SU-DHL-6 (cell line): ENCODE data around the gene ZDHHC7.

Experiments
- H2AFZ ChIP-seq: fragments of 200-600 bp; sonication (generic); 2 replicates; pipeline ENCODE4 v1.6.1; 2014; ENCODE audit warnings: low read depth, mild to moderate bottlenecking, moderate library complexity, mixed read lengths, antibody characterized with exemption, low read length; ENCODE audit not compliant: severe bottlenecking
- H3F3A ChIP-seq: fragments of 200-600 bp; shearing (Covaris generic); 2 replicates; pipeline ENCODE4 v1.6.0; 2016; ENCODE audit warnings: antibody characterized with exemption, mild to moderate bottlenecking; ENCODE audit not compliant: insufficient read depth
- H3K27ac ChIP-seq: fragments of 200-600 bp; sonication (generic); 2 replicates; pipeline ENCODE4 v1.5.1; 2016; ENCODE audit warnings: low read depth, mild to moderate bottlenecking, low read length, moderate library complexity, mixed read lengths
- H3K27me3 ChIP-seq: fragments of 200-600 bp; sonication (generic), shearing (Covaris generic); 2 replicates; pipeline ENCODE4 v1.6.0; 2014; ENCODE audit warnings: mild to moderate bottlenecking, low read length
- H3K36me3 ChIP-seq: fragments of 200-600 bp; sonication (generic); 2 replicates; pipeline ENCODE4 v1.6.1; 2014; ENCODE audit warnings: mild to moderate bottlenecking, low read length, mixed read lengths
- H3K4me2 ChIP-seq: fragments of 300-600, 200-600 bp; shearing (Covaris generic), sonication (generic); 2 replicates; pipeline ENCODE4 v1.6.0; 2014; ENCODE audit warnings: low read length, low read depth, mild to moderate bottlenecking; ENCODE audit not compliant: poor library complexity, severe bottlenecking
- H3K4me3 ChIP-seq: fragments of 200-600 bp; sonication (generic); 2 replicates; pipeline ENCODE4 v1.5.1; 2014; ENCODE audit warnings: antibody characterized with exemption, low read length, mild to moderate bottlenecking, mixed read lengths; ENCODE audit not compliant: insufficient read depth, poor library complexity, severe bottlenecking
- H3K79me2 ChIP-seq: fragments of 200-600 bp; sonication (generic); 2 replicates; pipeline ENCODE4 v1.6.1; 2014; ENCODE audit warnings: mild to moderate bottlenecking, low read length, moderate library complexity; ENCODE audit not compliant: insufficient read depth
- H3K9ac ChIP-seq: fragments of 200-600 bp; sonication (generic); 2 replicates; pipeline ENCODE4 v1.7.0; 2014; ENCODE audit warnings: mild to moderate bottlenecking, low read length
- H3K9me2 ChIP-seq: fragments of 200-600 bp; sonication (generic); replicated peaks from 2 replicates; pipeline ENCODE4 v1.6.1; 2014; ENCODE audit warnings: low read length; ENCODE audit not compliant: insufficient read depth
- H3K9me3 ChIP-seq: fragments of 200-600 bp; sonication (generic); 2 replicates; pipeline ENCODE4 v1.6.1; 2014; ENCODE audit warnings: low read length, mixed read lengths; ENCODE audit not compliant: insufficient read depth
- H4K20me1 ChIP-seq: fragments of 200-600 bp; sonication (generic); 2 replicates; pipeline ENCODE4 v1.6.1; 2014; ENCODE audit warnings: low read depth, mild to moderate bottlenecking, antibody characterized with exemption, low read length, moderate library complexity, mixed read lengths
- CTCF ChIP-seq: fragments of 200-600 bp; sonication (generic); IDR thresholded peaks from one replicate; pipeline ENCODE4 v1.5.1; 2017; ENCODE audit warnings: antibody characterized with exemption, mild to moderate bottlenecking, low read length, moderate library complexity; ENCODE audit not compliant: insufficient read depth, poor library complexity, severe bottlenecking
- EZH2phosphoT487 ChIP-seq: fragments of 200-600 bp; sonication (generic), shearing (Covaris generic); conservative IDR thresholded peaks from 2 replicates; pipeline ENCODE4 v1.6.1; 2018; ENCODE audit warnings: mild to moderate bottlenecking, antibody characterized with exemption, low read length, moderate library complexity, mixed read lengths

ZDHHC7 gene

DNA sequence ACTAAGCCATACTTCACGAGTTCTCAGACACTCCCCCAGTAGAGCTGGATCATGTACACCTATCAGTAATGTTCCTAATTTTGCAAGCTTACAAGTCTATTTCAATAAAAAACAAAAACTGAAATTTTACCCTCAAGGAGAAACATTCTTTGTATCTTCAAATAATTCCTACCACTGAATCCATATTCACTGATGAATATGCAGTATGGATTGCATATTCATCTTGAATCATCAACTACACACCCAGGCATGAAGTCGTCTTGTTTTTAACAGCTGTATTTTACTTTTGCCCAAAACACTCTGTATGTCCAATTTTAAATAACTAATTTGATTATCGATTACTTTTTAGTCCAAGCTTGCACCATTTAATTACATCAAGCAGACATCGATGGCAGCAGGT, 31.8 kb downstream of the ZDHHC7 start:
- Histone ChIP-seq H3K4me2 (no peak overlapping the region), H3K9me2 (no peaks in the 10 kb centered on the region), H3K79me2 (no peaks in the 10 kb centered on the region), H3K27me3 (no peaks in the 10 kb centered on the region), H3K36me3 (no peaks in the 10 kb centered on the region; the same call in 1 of the 2 replicates), H3F3A (no peaks in the 10 kb centered on the region), H2AFZ (no peak overlapping the region), H3K4me3 (no peak overlapping the region), H3K27ac (no peak overlapping the region), H3K9ac (no peak overlapping the region), H4K20me1 (no peaks in the 10 kb centered on the region), H3K9me3 (no peaks in the 10 kb centered on the region)
- TF ChIP-seq EZH2phosphoT487: no peak
- no peak for TF ChIP-seq CTCF

- Histone ChIP-seq H3K79me2 (no peaks in the 10 kb centered on the region), H3K9me3 (no peaks in the 10 kb centered on the region), H3K9me2 (no peaks in the 10 kb centered on the region), H3K36me3 (no peaks in the 10 kb centered on the region; the same call in 1 of the 2 replicates), H3F3A (no peaks in the 10 kb centered on the region), H3K27ac (no peak overlapping the region), H4K20me1 (no peaks in the 10 kb centered on the region), H3K4me3 (no peak overlapping the region), H3K4me2 (no peak overlapping the region), H2AFZ (no peak overlapping the region), H3K9ac (no peak overlapping the region), H3K27me3 (no peaks in the 10 kb centered on the region)
- no peak for TF ChIP-seq CTCF
- TF ChIP-seq EZH2phosphoT487: no peak
These were observed 34.5 kb downstream of the ZDHHC7 start for GRCh38 chr16:84976644-84977400.

DNA sequence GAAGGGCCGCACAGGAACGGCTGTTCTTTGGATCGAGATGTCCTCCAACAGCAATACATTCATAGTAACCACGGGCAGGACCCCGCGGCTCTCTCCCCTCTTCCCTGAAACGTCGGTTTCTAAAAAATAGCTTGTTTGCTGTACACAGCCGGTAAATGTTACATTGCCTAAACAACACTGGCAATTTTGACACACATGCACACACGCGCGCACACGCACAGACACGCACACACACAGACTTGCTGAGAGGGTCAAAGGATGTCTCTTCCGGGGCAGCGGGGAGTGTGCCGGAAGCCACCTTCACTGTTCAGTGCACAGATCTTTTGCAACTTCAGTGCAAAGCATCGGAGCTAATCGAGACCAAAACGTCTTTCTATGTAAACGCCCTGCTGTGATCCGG, 35.8 kb downstream of the ZDHHC7 start:
- no peaks in the 10 kb centered on the region for H3K9me2 ChIP-seq
- H3K27me3 ChIP-seq: no peaks in the 10 kb centered on the region
- H3K9me3 ChIP-seq: no peaks in the 10 kb centered on the region
- no peak overlapping the region for H2AFZ ChIP-seq
- no peaks in the 10 kb centered on the region for H4K20me1 ChIP-seq
- no peaks in the 10 kb centered on the region; the same call in 1 of the 2 replicates for H3K36me3 ChIP-seq
- TF ChIP-seq CTCF (no peak), EZH2phosphoT487 (no peak)
- no peak overlapping the region for H3K4me2 ChIP-seq
- H3K9ac ChIP-seq: no peak overlapping the region
- no peaks in the 10 kb centered on the region for H3F3A ChIP-seq
- no peak overlapping the region for H3K27ac ChIP-seq
- H3K79me2 ChIP-seq: no peaks in the 10 kb centered on the region
- H3K4me3 ChIP-seq: no peak overlapping the region
